Mesenteric fat pad (tissue), 1 donor: Measurements from ENCODE around the gene CTLA4. TPM values are rescaled to one million over a fixed set of nuclear protein-coding genes. Genes with fewer than 3 reads are reported as not detected.

Experiments used
- DNase-seq: peaks from one replicate; pipeline ENCODE4 v3.0.0-alpha.2; 2020; ENCODE audit warnings: low spot score
- long read RNA-seq: library from polyadenylated mRNA; unstranded; transcript quantifications from one replicate; pipeline ENCODE4 v2.0.0, GENCODE V29; 2020
- total RNA-seq: library from RNA; stranded (reverse); fragmentation: NEBNext Ultra II Directional; extraction: Animal tissue kit (Norgen Biotek cat#: 25700); gene quantifications from one replicate; pipeline ENCODE4 v1.2.1, GENCODE V29; 2021
- donor health status: DM: yes; HTN: yes; CAD: no.

The CTLA4 gene
- total RNA-seq = 0.64 TPM
- long read RNA-seq = 0 reads

DNA sequence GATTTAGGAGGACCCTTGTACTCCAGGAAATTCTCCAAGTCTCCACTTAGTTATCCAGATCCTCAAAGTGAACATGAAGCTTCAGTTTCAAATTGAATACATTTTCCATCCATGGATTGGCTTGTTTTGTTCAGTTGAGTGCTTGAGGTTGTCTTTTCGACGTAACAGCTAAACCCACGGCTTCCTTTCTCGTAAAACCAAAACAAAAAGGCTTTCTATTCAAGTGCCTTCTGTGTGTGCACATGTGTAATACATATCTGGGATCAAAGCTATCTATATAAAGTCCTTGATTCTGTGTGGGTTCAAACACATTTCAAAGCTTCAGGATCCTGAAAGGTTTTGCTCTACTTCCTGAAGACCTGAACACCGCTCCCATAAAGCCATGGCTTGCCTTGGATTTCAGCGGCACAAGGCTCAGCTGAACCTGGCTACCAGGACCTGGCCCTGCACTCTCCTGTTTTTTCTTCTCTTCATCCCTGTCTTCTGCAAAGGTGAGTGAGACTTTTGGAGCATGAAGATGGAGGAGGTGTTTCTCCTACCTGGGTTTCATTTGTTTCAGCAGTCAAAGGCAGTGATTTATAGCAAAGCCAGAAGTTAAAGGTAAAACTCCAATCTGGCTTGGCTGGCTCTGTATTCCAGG lies at the start of gene CTLA4:
Gene CTLA4, plus strand, starts transcription at position 211 of the 640 bp plus-strand sequence. Its CDS starts 172 bp downstream, at position 383.
- no peak for DNase-seq

DNA sequence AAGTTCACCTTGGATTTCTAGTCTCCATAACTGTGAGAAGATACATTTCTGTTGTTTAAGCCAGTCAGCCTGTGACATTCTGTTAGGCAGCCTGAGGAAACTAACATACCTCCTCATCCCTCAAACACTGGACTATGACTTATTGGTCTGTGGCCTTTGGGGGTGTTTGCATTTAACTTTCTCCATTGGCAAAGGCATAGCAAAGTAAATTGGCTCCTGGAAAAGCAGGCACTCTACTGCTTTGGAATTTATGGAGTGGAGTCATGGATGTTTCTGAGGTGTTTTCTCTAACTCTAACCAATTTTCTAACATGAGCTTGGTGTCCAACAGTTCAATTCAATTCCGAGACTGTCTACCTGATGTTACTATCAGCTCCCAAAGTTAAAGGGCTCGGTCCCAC lies 48.9 kb upstream of the CTLA4 start:
- no peak for DNase-seq

DNA sequence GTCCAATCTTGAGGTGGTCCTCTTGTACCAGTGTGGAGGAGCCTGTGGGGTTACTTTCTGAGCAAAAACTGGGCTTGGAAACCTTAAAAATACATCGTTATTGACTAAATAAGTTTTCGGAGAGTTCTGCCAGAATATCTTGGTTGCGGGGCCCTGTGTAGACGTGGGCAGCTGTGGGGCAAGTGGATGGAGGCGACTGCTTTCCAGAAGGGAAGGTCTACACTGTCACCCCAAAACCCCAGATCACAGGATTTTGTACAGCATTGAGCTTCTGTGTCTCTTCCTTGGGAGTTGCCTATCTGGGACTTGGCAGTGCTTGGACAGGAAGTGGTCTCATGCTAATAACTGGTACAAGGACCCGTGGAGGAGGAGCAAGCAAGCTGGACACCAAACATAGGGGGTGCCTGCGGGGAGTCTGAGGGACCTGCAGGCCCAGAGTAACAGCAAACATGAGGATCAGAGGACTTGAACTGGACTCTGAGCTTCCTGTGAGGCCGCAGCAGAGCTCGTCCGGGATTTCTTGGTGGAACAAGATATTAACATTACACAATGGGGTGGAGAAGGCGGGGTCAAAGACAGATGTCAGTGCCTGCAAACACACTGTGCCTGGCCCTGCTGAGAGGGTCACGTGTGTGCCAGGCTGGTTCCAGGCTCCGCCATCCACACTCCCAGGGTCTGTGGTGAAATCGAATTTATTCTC lies 48.0 kb upstream of the CTLA4 start:
- no peak for DNase-seq

DNA sequence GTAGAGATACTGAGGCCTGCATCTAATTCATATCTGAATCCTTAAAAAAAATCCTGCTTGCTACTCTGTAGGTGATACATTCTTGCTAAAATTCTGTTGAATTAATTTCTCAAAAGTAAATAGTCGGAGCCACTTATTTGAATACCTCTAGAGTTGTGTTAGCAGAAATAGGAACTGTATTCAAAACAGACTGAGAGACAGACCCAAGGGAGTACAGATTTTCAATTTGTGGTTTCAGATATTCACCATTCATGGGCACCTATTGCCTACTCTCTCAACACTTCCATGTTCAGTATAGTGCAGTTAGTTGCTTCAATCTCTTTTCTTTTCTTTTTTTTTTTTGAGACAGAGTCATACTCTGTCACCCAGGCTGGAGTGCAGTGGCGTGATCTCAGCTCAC lies 46.6 kb upstream of the CTLA4 start:
- no peak for DNase-seq

DNA sequence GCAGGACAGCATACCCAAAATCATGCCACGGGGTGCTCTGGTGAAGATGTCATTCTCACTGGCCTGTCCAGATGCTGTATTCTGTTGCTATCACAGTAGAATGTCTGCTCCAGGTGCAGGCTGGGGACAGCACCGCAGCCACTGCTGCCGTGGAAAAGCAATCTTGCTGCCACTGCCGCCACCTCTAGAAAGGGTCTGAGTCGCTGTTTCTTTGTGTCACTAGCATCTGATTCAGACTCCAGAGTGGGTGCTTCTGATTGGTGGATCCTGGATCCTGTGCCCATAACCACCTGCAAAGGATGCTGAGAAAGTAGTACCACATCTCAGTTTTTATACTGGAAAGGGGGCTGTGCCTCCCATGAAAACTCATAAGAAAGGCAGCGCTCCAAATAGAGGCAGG lies 45.3 kb upstream of the CTLA4 start:
- no peak for DNase-seq

DNA sequence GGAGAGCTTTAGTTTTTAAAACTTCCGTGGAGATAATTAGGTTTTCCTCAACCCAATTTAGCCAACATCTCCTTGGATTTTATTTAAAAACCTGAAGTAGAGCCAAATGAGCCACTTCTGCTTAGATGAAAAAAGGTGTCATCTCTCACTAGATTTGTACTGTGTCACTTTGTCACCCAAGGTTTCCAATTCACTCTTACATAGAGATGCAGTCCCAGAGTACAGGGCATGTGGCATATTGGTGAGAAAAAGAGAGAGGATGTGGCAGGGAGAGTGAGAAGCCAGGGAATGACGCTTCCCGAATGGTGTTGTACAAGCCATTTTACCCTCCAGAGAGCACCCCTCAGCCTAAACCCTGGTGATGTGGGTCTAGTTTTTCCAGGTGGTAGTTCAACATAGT lies 44.4 kb upstream of the CTLA4 start:
- no peak for DNase-seq

DNA sequence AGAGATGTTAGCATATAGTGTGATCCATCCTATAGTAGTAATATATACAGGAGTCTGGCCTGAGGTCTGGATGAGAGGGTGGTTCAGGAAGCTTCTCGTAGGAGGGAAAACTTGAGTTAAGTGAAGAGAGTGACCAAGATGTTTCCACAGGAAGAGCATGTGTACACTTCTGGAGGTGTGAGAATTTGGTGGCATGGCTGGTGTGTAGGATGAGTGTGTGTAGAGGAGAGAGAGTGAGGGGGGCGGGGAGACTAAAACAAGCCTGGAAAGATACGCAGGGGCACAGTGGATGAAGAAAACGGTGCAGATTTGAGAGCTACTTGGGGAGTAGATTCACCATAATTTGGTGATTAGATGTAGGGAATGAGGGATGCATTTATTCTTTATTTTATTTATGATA lies 43.5 kb upstream of the CTLA4 start:
- DNase-seq = no peak

DNA sequence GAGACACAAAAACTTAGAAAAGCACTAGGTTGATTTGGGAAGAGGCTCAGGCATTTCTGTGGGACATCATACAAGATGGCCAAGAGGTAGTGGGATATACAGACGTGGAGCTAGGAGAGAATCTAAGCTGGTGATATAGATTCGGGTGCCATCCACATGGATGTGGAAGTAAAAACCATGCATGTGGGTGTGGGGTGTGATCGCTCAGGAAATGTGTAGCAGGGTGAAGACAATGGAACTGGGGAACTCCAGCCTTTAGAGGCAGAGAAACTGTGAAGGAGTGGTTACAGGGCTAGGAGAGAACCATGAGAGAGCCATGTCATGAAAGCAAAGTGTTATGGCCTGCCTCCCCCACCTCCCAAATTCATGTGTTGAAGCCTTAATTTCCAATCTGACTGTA lies 43.0 kb upstream of the CTLA4 start:
- DNase-seq = no peak

DNA sequence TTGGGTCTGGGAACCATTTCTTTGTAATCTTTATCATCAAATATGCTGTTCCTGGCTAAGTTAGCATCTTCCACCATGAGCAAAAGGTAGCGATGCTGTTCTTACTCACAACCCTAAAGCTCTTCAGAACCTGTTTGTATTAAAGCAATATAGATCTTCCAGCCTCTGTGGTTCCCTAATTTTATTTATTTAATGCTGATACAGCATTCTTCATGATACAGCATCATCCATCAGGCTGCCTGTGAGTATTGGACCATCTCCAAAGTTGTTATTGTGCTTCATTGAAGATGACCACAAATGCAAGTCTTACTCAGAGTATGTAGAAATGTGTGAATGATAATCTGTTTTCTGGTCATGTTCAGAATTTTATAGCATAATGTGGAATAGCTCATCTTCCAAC lies 40.9 kb upstream of the CTLA4 start:
- no peak for DNase-seq

DNA sequence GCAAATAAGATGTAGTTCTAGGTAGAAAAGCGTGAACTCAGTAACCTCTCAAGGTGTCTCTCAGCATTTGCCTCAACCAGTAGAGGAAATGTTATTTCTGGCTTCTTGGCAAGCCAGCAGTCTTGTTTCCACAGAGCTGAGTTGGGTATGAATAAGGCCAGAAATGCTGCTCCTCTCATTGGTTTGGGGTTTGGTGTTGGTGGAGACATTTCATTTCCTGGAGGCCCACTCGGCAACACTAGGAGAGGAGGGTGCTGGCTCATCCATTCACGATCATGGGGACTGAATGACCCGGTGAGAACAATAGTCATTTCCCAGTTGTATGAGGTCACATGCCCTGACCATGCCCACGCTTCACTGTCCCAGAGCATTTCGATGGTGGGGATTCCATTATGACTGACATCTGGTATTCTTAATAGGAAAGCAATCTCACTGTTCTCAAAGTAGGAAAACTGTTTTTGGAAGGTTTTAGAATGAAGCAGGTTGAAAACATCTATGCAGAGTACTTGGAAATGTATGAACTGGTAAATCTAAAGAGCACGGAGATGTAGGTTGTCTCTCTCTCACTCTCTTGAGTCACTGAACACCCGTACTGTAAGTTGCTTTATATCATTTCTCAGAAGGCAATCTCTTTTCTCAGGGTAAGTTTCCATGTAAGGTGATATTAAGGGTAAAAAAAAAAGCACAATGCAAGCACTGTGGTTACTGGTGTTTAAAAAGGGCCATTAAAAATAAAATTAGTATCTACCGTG lies 37.1 kb upstream of the CTLA4 start:
- no peak for DNase-seq

DNA sequence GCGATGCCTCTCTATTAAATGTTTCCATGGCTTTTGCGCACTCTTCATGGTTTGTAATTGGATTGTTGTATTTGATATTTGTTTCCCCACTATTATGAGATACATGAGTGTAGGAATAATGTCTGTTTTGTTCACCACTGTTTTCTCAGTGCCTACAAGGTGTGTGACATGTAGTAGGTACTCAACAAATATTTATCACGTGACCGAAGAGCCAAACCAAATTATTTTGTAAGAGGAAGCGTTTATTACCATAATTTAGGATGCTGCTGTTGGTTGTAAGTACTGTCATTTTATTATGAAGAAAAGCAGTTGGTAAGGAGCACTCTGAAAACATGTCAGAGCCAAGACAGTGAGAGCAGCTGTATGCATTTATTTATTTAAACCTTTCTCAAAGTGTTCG lies 32.2 kb upstream of the CTLA4 start:
- no peak for DNase-seq

DNA sequence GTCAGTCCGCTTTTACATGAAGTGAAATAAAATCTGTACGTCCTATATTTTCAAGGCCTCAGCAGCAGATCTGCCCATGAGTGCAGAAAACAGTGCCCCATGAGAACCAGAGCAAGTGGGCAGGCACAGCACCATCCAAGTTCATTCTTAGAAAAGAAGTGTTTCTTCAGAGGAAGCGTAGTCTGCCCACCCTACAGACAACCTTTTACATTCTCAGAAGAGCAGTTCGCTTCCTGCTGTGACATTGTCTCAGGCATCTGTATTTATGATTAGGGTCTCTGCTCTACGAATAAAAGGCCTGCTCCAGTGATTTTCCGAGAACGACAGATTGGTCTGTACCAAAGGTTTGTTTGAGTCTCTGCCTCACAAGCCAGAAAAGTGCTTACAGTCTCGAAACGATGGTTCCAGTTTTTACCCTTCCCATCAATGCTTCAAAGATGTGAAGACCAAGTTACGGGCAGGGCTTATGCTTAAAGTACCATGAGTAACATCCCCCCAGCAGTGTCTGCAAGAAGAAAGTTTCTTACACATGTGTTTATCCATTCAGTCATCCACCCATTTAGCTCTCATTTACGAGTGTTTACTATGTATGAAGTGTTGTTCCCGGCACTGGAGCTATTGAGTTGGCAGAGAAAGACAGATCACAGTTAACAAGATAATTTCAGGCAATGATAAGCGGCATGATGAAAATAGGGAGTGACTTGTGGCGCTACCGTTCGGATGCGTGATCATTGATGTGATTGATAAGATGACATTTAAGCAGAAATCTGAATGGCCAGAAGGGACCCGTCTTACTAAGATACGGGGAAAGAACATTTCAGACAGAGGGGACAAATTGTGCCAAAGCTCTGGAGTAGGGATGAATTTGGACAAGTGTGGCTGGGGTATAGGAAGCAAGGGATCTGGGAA lies 31.4 kb upstream of the CTLA4 start:
- no peak for DNase-seq

DNA sequence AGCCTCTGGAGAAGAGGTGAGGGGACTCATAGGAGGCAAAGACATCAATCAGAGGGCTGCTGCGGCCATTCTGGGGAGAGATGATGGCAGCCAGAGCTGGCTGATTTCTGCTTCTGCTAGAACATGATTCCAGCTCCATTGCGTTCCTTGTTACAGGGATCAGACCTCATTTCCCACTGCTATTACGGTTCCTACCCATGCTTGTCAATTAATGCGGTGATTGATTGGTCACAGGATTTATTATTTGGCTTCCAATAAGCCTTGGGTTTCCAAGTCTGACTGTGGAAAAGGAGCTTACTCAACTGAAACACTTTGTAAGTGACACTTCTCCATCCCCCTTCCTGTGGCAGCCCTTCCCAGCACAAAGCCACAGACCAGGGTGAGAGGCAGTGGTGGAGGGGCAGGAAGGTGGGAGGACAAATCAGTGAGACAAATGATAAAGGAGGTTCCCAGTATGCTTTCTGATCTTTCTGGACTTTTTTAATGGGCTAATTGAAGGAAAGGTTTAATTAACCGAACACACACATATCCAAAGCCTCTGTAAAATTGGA lies 26.8 kb upstream of the CTLA4 start:
- no peak for DNase-seq

DNA sequence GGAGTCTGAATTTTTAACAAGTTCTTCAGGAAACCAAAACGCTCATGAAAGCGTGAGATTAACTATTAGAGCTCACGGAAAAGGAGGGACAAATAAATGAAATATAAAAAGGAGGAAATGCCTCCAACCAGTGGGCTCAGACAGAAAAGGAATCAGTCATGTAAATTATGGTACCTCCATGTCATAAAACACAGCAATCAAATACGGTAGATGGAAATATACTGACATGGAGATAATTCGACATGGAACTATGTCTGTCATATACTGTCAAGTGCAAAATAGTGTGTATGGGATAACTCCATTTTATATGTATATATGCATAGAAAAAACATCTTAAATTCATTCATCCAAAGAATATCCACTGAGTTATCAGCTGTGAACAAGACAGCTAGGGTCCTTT lies 25.9 kb upstream of the CTLA4 start:
- DNase-seq = no peak

DNA sequence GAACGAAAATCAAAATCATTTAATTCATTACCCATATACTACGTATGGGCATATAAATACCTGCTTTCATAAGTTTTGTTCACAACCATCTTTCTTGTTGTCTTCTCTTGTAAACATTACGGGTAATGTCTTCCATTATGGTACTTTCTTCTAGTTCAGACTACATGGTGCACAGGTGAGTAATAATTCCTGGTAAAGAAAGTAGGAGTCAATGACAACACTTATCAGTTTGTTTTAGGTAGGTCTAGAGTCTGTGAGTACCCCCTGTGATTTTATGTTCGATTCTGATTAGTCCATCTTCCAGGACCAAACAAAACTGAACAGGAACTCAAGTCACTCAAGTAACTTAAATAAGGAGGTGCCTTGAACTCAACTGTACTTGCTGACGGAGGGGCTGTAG lies 25.2 kb upstream of the CTLA4 start:
- DNase-seq = no peak

DNA sequence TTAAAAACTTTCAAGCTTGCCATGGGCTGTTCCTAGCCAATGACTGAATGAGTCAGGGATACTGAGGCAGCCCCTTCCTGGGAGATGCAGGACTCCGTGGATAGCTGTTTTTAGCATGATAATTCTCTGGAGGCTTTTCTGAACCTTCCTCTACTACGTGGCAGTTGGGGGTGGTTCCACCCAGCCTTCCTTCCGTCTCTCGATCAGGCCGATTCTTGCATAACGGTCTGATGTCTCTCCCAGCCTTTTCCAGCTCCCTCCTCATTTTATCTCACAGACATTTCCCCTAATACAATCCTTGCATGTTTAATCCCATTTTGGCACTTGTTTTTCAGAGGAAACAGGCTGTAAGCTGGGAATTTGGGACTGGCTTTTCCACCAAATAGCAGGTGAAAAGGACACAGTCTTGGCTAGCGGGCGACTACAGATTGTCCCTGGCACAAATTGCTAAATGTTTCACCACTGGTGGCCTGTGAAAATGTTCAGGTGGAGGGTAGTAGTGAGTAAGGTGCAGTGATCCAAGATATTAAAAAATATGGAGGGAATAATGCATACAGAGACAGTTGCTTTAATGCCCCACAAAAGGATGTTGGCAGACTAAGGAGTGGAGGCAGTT lies 21.0 kb upstream of the CTLA4 start:
- DNase-seq = no peak

DNA sequence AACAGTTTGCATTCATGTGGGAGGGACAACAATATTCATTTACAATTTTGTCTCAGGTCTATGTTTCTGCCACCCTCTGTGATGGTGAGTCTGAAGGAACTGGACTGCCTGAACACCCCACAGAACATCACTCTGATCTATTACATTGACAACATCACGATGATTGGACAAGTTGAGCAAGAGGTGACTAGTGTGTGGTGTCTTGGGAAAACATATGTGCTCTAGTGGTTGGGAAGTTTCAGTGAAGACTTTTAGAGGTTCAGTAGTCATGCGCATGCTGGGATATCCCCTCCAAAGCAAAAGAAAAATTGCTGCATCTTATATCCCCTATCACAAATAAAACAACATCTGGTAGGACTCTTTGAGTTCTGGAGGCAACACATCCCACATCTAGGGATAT lies 18.6 kb upstream of the CTLA4 start:
- no peak for DNase-seq

DNA sequence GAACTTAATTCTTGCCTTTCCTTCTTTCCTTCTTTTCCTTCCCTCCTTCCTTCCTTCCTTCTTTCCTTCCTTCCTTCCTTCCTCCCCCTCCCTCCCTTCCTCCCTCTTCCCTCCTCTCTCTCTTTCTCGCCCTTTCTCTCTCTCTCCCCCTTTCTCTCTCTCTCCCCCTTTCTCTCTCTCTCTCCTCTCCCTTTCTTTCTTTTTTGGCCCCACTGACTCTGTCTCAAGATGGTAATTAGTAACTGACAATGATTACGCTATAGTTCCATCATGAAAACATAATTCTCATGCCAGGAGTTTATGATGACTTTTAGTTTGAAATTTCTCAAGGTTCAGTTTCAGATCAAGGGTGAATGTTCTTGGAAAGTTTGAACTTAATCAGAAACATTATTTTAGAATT lies 14.8 kb upstream of the CTLA4 start:
- DNase-seq = no peak

DNA sequence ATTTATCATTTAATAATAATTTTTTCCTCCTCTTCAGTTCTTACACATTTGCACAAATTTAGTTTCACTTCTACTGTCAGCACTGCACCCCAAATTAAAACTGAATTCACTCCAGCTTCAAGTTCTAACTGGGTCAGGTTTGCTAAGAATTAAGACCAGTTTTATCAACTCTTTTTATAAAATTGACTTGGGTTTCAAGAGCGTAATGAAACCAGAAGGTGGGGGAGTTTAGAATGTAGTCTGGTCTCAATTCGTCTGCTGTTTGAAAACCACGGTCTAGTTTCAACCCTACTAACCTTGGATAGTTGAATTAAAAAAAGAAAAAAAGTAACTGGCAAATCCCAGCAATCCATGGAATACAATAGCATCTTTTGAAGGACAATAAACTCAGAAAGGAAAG lies 14.3 kb upstream of the CTLA4 start:
- DNase-seq = no peak

DNA sequence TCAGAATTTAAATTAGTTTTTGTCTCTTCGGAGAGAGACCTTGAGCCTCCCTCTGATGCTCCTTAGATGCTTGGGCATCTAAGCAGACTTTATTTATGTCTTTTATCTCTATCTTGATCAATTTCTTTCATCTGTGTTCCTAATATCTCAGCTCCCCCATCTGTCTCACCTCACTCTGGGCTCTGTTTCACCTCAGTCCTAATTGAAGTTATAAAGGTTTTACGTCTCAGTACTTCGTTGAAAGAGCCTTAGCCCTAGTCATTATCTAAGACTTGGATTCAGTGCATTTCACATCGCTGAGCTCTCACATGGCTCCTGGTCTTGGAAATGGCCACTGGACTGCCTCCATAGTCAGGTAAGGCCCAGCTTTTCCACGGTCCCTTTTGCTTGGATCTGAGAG lies 13.8 kb upstream of the CTLA4 start:
- DNase-seq = no peak

DNA sequence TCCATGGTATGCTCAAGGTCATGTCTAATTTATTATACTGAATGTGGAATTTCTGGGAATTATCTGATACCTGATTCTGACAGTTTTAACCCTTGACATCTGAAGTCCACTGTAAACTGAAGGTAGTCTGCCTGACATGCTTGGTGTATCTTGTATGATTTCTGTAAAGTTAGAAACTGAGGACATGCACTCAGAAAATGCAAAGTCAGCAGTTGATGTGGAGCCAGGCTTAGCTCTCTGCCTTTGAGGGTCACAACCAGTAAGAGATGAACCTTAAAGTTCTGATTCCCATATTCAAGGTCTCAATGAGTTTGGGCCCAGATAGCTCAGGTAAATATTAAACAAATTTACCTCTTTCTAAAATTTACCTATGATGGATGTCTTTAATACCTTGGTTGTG lies 12.3 kb upstream of the CTLA4 start:
- no peak for DNase-seq
